A549 (cell line): ENCODE results near the gene CYP2S1. TPM values are rescaled to one million over a fixed set of nuclear protein-coding genes. Genes with fewer than 3 reads are reported as not detected.

ENCODE experiments used
- ATAC-seq, 2 experiments: fragments of 200-7000 bp in 1 of 2; fragments of >200 bp in 1 of 2; cut with Nextera tagmentation in 1 of 2; cut with Tn5 transposase in 1 of 2; 3 replicates each; pipeline versions ENCODE4 v1.8.0 to v1.9.1; 2018 to 2020; ENCODE audit warnings: mild to moderate bottlenecking in 1 of 2, moderate library complexity in 1 of 2
- CTCF ChIA-PET: fragments of 300-600 bp; sonication (Branson Sonifier 250); formaldehyde crosslinking; extraction: SDS; loops from one replicate; lab custom pipeline; 2021; ENCODE audit warnings: antibody characterized with exemption, inconsistent platforms; lab: Yijun Ruan, JAX
- POLR2A ChIA-PET: fragments of 350-600 bp; formaldehyde crosslinking; extraction: SDS; loops from one replicate; lab custom pipeline; 2021; ENCODE audit warnings: antibody characterized with exemption, inconsistent platforms; lab: Yijun Ruan, JAX
- DNase-seq, 2 experiments: peaks; one replicate each; pipeline versions ENCODE4 v3.0.0 to v3.0.0-alpha.2; 2011 to 2016; ENCODE audit warnings: low read depth in 1 of 2, low spot score in 1 of 2
- FAIRE-seq: peaks from 2 replicates; lab custom pipeline; 2011; peaks lifted over from hg19 to GRCh38; lab: Jason Lieb, UNC
- H3K27ac ChIP-seq, 2 experiments: fragments of >200 bp; sonication (Bioruptor Twin); formaldehyde crosslinking; 3 replicates each; pipeline ENCODE4 v1.5.1; 2016 to 2017
- H3K4me1 ChIP-seq: fragments of >200 bp; sonication (Bioruptor Twin); formaldehyde crosslinking; 3 replicates; pipeline ENCODE4 v1.6.1; 2016
- H3K4me2 ChIP-seq: fragments of >200 bp; sonication (Bioruptor Twin); formaldehyde crosslinking; 3 replicates; pipeline ENCODE4 v1.6.1; 2016
- H3K4me3 ChIP-seq: fragments of >200 bp; sonication (Bioruptor Twin); formaldehyde crosslinking; 3 replicates; pipeline ENCODE4 v1.5.1; 2016
- H3K9me3 ChIP-seq: fragments of >200 bp; sonication (Bioruptor Twin); formaldehyde crosslinking; 3 replicates; pipeline ENCODE4 v1.6.1; 2016
- CHD4 ChIP-seq: fragments of 200-600 bp; sonication (generic); IDR thresholded peaks from 2 replicates; pipeline ENCODE4 v1.6.1; 2016; ENCODE audit warnings: antibody characterized with exemption, mild to moderate bottlenecking, borderline replicate concordance
- EHF ChIP-seq: fragments of 250-450 bp; sonication (Bioruptor Pico); IDR thresholded peaks from 2 replicates; pipeline ENCODE4 v1.5.0; 2020; ENCODE audit warnings: mild to moderate bottlenecking
- EHMT2 ChIP-seq: fragments of 200-600 bp; sonication (generic); IDR thresholded peaks from 2 replicates; pipeline ENCODE4 v1.6.1; 2016; ENCODE audit warnings: antibody characterized with exemption, low read depth, mild to moderate bottlenecking, moderate library complexity
- ESRRA ChIP-seq: fragments of 150-350 bp; IDR thresholded peaks from 2 replicates; pipeline ENCODE4 v1.6.1; 2014; ENCODE audit warnings: mild to moderate bottlenecking, low read length, borderline replicate concordance
- FOSB ChIP-seq: fragments of 250-450 bp; sonication (Bioruptor Pico); IDR thresholded peaks from 2 replicates; pipeline ENCODE4 v1.5.0; 2020; ENCODE audit warnings: mild to moderate bottlenecking, moderate library complexity
- FOSL2 ChIP-seq, 2 experiments: fragments of 450-650 bp in 1 of 2; fragments of >200 bp in 1 of 2; sonication (Bioruptor Twin) in 1 of 2; formaldehyde crosslinking; IDR thresholded peaks; 2 replicates each; pipeline versions ENCODE4 v1.5.0 to v1.6.1; 2016 to 2020; ENCODE audit warnings: mild to moderate bottlenecking in 1 of 2, moderate library complexity in 1 of 2
- FOXS1 ChIP-seq: fragments of 250-450 bp; sonication (Bioruptor Pico); IDR thresholded peaks from 2 replicates; pipeline ENCODE4 v1.5.0; 2020; ENCODE audit warnings: mild to moderate bottlenecking, moderate library complexity
- HDAC2 ChIP-seq: fragments of 200-600 bp; sonication (generic); IDR thresholded peaks from 2 replicates; pipeline ENCODE4 v1.6.1; 2016
- HOXA7 ChIP-seq: fragments of 250-450 bp; sonication (Bioruptor Pico); IDR thresholded peaks from 2 replicates; pipeline ENCODE4 v1.5.0; 2020; ENCODE audit warnings: mild to moderate bottlenecking, moderate library complexity
- HOXB5 ChIP-seq: fragments of 250-450 bp; sonication (Bioruptor Pico); IDR thresholded peaks from 2 replicates; pipeline ENCODE4 v1.5.0; 2020; ENCODE audit warnings: mild to moderate bottlenecking, moderate library complexity
- JUN ChIP-seq, 2 experiments: fragments of >200 bp; sonication (Bioruptor Twin); formaldehyde crosslinking; IDR thresholded peaks; 2 replicates in 1 of 2; 3 replicates in 1 of 2; pipeline ENCODE4 v1.6.1; 2016 to 2017
- KDM1A ChIP-seq: fragments of 200-600 bp; sonication (generic); IDR thresholded peaks from 2 replicates; pipeline ENCODE4 v1.6.1; 2016; ENCODE audit warnings: low read depth, mild to moderate bottlenecking
- KDM5A ChIP-seq: fragments of 200-600 bp; sonication (generic); IDR thresholded peaks from 2 replicates; pipeline ENCODE4 v1.6.1; 2016; ENCODE audit warnings: antibody characterized with exemption, mild to moderate bottlenecking
- MAFK ChIP-seq: fragments of 450-650 bp; IDR thresholded peaks from 2 replicates; pipeline ENCODE4 v1.6.1; 2014; ENCODE audit not compliant: partially characterized antibody
- MYC ChIP-seq: IDR thresholded peaks from 2 replicates; pipeline ENCODE4 v1.6.1; 2012; ENCODE audit warnings: mild to moderate bottlenecking, inconsistent platforms, low read length, improper control_type of control experiment, borderline replicate concordance
- POLR2A ChIP-seq: IDR thresholded peaks from 2 replicates; pipeline ENCODE4 v1.6.1; 2012; ENCODE audit warnings: mild to moderate bottlenecking, low read length
- RAD21 ChIP-seq, 2 experiments: fragments of >200 bp in 1 of 2; sonication (Bioruptor Twin) in 1 of 2; formaldehyde crosslinking in 1 of 2; IDR thresholded peaks in 1 of 2; conservative IDR thresholded peaks in 1 of 2; 2 replicates in 1 of 2; 3 replicates in 1 of 2; pipeline ENCODE4 v1.6.1; 2012 to 2018; ENCODE audit warnings: inconsistent platforms in 1 of 2
- RFX5 ChIP-seq: fragments of 450-650 bp; IDR thresholded peaks from 2 replicates; pipeline ENCODE4 v1.7.1; 2014; ENCODE audit warnings: antibody characterized with exemption, mild to moderate bottlenecking, moderate library complexity
- SREBF2 ChIP-seq: fragments of 450-650 bp; IDR thresholded peaks from 2 replicates; pipeline ENCODE4 v1.6.1; 2014; ENCODE audit warnings: mild to moderate bottlenecking, moderate library complexity
- ZFP36 ChIP-seq: fragments of 450-650 bp; IDR thresholded peaks from 2 replicates; pipeline ENCODE4 v1.6.1; 2014; ENCODE audit warnings: borderline replicate concordance; ENCODE audit not compliant: partially characterized antibody
- ZNF302 ChIP-seq: fragments of 250-450 bp; sonication (Bioruptor Pico); IDR thresholded peaks from 2 replicates; pipeline ENCODE4 v1.9.0; 2021; ENCODE audit warnings: inconsistent platforms, mild to moderate bottlenecking, moderate library complexity
- WGBS: methylation state at CpG from one replicate; pipeline ENCODE4 v1.1.6; 2017; ENCODE audit errors: missing lambda C conversion rate; 5-methylcytosine and 5-hydroxymethylcytosine counted together
- polyA plus RNA-seq, 4 experiments: library from polyadenylated mRNA; depleted of rRNA in 3 of 4; stranded (reverse); fragments of >200 nt; fragmentation: RNase III in 1 of 4; extraction: RNeasy Plus Mini Kit Qiagen cat#74134 plus additional on column Dnase treatment in 1 of 4; gene quantifications; 2 replicates in 3 of 4; 3 replicates in 1 of 4; pipeline ENCODE4 v1.2.3, GENCODE V29; 2011 to 2017
- TF ChIP-seq, protein P1 (sequence below): fragments of 450-650 bp; IDR thresholded peaks from 2 replicates; pipeline ENCODE4 v1.6.1; 2014; ENCODE audit warnings: antibody characterized with exemption
- TF ChIP-seq, protein P2 (sequence below): fragments of 200-600 bp; sonication (generic); IDR thresholded peaks from 2 replicates; pipeline ENCODE4 v1.6.1; 2016; ENCODE audit warnings: antibody characterized with exemption, mild to moderate bottlenecking, moderate library complexity
- TF ChIP-seq, protein P3 (sequence below): fragments of >200 bp; sonication (Bioruptor Twin); formaldehyde crosslinking; IDR thresholded peaks from 3 replicates; pipeline ENCODE4 v1.6.1; 2016
- TF ChIP-seq, protein P4 (sequence below): IDR thresholded peaks from 2 replicates; pipeline ENCODE4 v1.6.1; 2012; ENCODE audit warnings: low read depth, borderline replicate concordance

CYP2S1 gene
- polyA plus RNA-seq, 2 of the 4 experiments (the other 2 are of a cell fraction) = 8.6 to 28.1 TPM

DNA sequence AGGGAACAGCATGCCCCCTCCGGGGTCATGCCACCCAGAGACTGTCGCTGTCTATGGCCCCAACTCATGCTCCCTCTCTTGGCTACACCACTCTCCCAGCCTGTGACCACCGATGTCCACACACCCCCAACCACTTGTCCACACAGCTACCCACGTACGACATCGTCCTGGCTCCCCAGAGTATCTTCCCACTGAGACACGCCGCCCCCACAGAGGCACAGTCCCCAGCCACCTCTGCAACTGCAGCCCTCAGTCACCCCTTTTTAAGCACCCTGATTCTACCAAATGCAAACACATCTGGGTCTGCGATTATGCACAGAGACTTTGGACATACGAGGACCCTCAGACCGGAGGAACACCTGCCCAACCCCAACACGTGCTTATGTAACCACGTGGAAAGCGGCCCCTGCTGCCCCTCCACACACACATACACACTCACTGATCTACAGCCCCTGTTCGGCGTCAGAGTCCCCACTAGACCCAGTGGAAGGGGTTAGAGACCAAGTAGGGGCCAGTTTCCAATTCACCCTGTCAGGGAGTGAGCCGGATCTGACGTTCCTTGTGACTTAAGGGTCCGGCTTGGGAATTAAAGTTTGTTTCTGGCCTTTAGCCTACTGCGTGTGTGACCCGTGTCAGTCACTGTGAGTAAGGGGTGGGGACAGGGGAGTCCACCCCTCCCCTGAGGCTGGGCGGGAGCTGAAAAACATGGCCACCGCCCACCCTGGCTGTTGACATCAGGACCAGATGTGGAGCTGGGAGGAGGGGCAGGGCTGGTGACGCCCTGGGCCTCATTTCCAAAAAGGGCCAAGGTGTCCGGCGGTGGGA is 14.1 kb downstream of the CYP2S1 start:
- WGBS = 91% methylated on average over 26 of the region's 26 CpGs
- no peak for TF ChIP-seq RFX5
- TF ChIP-seq SREBF2 = no peak
- TF ChIP-seq EHMT2 = no peak
- TF ChIP-seq ZFP36 = no peak
- no peak for TF ChIP-seq JUN (IDR thresholded peaks at IDR 0.05)
- CTCF ChIA-PET = interaction anchor here (0.7 to 29.8 kb wide), 10 partner anchors 15 to 543 kb away, joined by 3 to 1023 read pairs (median 51); partner anchors contain the start of genes AXL, CYP2S1 and HNRNPUL1
- H3K4me3 ChIP-seq = no peak overlapping the region
- DNase-seq (no peak), FAIRE-seq (no peak), ATAC-seq (no peak)
- POLR2A ChIA-PET = interaction anchor here (1.5 to 6.8 kb wide), 2 partner anchors 19 to 57 kb away, joined by 3 to 121 read pairs; partner anchors contain the start of gene HNRNPUL1
- H3K27ac ChIP-seq = no peak overlapping the region
- H3K9me3 ChIP-seq = no peaks in the 10 kb centered on the region
- no peaks in the 10 kb centered on the region for H3K4me1 ChIP-seq
- no peak overlapping the region for H3K4me2 ChIP-seq

DNA sequence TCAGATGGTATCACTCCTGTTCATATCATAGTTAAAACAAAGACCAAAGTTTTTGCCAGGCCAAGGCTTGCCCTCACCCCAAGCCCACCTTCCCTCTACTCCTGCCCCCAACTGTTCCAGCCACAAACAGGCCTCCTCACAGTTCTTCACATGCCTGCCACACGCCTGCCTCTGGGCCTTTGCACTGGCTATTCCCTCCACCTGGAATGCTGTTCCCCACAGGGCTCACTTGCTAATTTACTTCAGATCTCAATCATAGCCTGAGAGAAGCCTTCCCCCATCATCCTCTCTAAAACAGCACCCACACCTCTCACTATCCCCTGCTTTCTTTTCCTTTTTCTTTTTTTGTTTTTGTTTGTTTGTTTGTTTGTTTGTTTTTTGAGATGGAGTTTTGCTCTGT is 21.1 kb downstream of the CYP2S1 start:
- DNase-seq = no peak
- TF ChIP-seq HDAC2 (peak; percentile 45; the same call in 1 of the 2 replicates), KDM1A (peak; percentile 92), KDM5A (no peak), EHF (CRISPR knock-in tag) (no peak), CHD4 (no peak), ZNF302 (CRISPR knock-in tag) (no peak)
- TF ChIP-seq, protein P1, sequence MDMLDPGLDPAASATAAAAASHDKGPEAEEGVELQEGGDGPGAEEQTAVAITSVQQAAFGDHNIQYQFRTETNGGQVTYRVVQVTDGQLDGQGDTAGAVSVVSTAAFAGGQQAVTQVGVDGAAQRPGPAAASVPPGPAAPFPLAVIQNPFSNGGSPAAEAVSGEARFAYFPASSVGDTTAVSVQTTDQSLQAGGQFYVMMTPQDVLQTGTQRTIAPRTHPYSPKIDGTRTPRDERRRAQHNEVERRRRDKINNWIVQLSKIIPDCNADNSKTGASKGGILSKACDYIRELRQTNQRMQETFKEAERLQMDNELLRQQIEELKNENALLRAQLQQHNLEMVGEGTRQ = no peak
- WGBS = 89% methylated on average over 1 of the region's 1 CpG
- H3K9me3 ChIP-seq = no peaks in the 10 kb centered on the region
- FAIRE-seq = no peak
- POLR2A ChIA-PET = no interaction called here
- CTCF ChIA-PET = interaction anchor here (0.5 to 29.8 kb wide), 4 partner anchors 6 to 78 kb away, joined by 4 to 1023 read pairs (median 295); partner anchors contain the start of genes AXL and HNRNPUL1
- H3K27ac ChIP-seq = no peak overlapping the region; a peak in 1 of 6 replicates
- H3K4me2 ChIP-seq = no peak overlapping the region
- H3K4me3 ChIP-seq = no peak overlapping the region
- no peak for ATAC-seq
- peaks cover 18% of the 10 kb centered on the region for H3K4me1 ChIP-seq

DNA sequence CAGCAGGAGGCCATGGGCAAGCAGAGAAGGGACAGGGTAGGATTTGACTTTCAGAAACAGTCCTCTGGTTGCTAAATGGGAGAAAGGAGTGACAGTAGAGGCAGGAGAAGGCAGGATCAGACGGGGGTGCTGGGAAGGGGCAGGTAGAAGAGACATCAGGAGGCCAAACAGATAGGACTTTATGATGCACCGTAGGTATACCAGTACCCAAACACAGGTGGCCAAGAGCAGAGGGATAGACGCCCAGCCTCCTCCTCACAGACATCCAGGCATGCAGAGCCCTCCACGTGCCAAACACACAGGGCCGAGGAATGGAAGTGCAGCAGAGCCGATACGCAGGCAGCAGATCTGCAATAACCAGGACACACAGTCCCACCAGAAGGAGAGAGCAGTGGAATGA is 24.7 kb downstream of the CYP2S1 start:
- H3K4me2 ChIP-seq = peak overlapping the region; percentile 86; the same call in 2 of the 3 replicates
- TF ChIP-seq MAFK (no peak), FOXS1 (CRISPR knock-in tag) (no peak), MYC (no peak), FOSL2 (IDR thresholded peaks at IDR 0.05) (no peak), FOSL2 (CRISPR knock-in tag; IDR thresholded peaks at IDR 0.05) (no peak), HOXB5 (CRISPR knock-in tag) (no peak), ZFP36 (no peak), POLR2A (no peak), EHMT2 (no peak), HOXA7 (no peak), ESRRA (no peak), RAD21 (conservative IDR thresholded peaks at IDR 0.05 in 1 of 2, IDR thresholded peaks at IDR 0.05 in 1 of 2) (no peak), FOSB (CRISPR knock-in tag) (no peak)
- TF ChIP-seq, protein P2, sequence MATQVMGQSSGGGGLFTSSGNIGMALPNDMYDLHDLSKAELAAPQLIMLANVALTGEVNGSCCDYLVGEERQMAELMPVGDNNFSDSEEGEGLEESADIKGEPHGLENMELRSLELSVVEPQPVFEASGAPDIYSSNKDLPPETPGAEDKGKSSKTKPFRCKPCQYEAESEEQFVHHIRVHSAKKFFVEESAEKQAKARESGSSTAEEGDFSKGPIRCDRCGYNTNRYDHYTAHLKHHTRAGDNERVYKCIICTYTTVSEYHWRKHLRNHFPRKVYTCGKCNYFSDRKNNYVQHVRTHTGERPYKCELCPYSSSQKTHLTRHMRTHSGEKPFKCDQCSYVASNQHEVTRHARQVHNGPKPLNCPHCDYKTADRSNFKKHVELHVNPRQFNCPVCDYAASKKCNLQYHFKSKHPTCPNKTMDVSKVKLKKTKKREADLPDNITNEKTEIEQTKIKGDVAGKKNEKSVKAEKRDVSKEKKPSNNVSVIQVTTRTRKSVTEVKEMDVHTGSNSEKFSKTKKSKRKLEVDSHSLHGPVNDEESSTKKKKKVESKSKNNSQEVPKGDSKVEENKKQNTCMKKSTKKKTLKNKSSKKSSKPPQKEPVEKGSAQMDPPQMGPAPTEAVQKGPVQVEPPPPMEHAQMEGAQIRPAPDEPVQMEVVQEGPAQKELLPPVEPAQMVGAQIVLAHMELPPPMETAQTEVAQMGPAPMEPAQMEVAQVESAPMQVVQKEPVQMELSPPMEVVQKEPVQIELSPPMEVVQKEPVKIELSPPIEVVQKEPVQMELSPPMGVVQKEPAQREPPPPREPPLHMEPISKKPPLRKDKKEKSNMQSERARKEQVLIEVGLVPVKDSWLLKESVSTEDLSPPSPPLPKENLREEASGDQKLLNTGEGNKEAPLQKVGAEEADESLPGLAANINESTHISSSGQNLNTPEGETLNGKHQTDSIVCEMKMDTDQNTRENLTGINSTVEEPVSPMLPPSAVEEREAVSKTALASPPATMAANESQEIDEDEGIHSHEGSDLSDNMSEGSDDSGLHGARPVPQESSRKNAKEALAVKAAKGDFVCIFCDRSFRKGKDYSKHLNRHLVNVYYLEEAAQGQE = no peak
- TF ChIP-seq, protein P3, sequence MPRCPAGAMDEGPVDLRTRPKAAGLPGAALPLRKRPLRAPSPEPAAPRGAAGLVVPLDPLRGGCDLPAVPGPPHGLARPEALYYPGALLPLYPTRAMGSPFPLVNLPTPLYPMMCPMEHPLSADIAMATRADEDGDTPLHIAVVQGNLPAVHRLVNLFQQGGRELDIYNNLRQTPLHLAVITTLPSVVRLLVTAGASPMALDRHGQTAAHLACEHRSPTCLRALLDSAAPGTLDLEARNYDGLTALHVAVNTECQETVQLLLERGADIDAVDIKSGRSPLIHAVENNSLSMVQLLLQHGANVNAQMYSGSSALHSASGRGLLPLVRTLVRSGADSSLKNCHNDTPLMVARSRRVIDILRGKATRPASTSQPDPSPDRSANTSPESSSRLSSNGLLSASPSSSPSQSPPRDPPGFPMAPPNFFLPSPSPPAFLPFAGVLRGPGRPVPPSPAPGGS = no peak
- TF ChIP-seq, protein P4, sequence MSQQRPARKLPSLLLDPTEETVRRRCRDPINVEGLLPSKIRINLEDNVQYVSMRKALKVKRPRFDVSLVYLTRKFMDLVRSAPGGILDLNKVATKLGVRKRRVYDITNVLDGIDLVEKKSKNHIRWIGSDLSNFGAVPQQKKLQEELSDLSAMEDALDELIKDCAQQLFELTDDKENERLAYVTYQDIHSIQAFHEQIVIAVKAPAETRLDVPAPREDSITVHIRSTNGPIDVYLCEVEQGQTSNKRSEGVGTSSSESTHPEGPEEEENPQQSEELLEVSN = no peak
- CTCF ChIA-PET = interaction anchor here (1.1 to 16.4 kb wide), 8 partner anchors 10 to 421 kb away, joined by 3 to 295 read pairs (median 6); partner anchors contain the start of genes CYP2S1 and HNRNPUL1
- POLR2A ChIA-PET = no interaction called here
- FAIRE-seq (peak; percentile 77), DNase-seq (no peak), ATAC-seq (no peak)
- H3K4me1 ChIP-seq = peaks cover 42% of the 10 kb centered on the region
- H3K27ac ChIP-seq = peak overlapping the region; percentile 85 to 91; a peak in 5 of 6 replicates
- H3K4me3 ChIP-seq = no peak overlapping the region; the same call in 2 of the 3 replicates
- 88% methylated on average over 7 of the region's 7 CpGs for WGBS
- no peaks in the 10 kb centered on the region for H3K9me3 ChIP-seq
